NT2/D1 (cell line): ENCODE results near the gene ARHGAP28.

Experiments
- DNase-seq: peaks from one replicate; pipeline ENCODE4 v3.0.0-alpha.2; 2011; ENCODE audit warnings: low read depth, low spot score
- H3K27me3 ChIP-seq: 2 replicates; pipeline ENCODE4 v1.6.0; 2011; ENCODE audit warnings: mild to moderate bottlenecking; ENCODE audit not compliant: insufficient read length, insufficient read depth
- H3K36me3 ChIP-seq: 2 replicates; pipeline ENCODE4 v1.6.1; 2011; ENCODE audit warnings: mild to moderate bottlenecking, low read length, mixed read lengths; ENCODE audit not compliant: insufficient read depth, insufficient read length
- H3K4me1 ChIP-seq: 2 replicates; pipeline ENCODE4 v1.5.1; 2011; ENCODE audit not compliant: insufficient read depth, insufficient read length
- H3K4me3 ChIP-seq: 2 replicates; pipeline ENCODE4 v1.5.1; 2011; ENCODE audit warnings: low read depth; ENCODE audit not compliant: insufficient read length
- H3K9ac ChIP-seq: 2 replicates; pipeline ENCODE4 v1.6.0; 2011; ENCODE audit warnings: low read depth; ENCODE audit not compliant: insufficient read length
- H3K9me3 ChIP-seq: 2 replicates; pipeline ENCODE4 v1.5.1; 2011; ENCODE audit warnings: mild to moderate bottlenecking, low read length; ENCODE audit not compliant: insufficient read depth
- SUZ12 ChIP-seq: IDR thresholded peaks from 2 replicates; pipeline ENCODE4 v1.6.1; 2011; ENCODE audit not compliant: insufficient read length, insufficient read depth; ENCODE audit errors: extremely low read depth
- YY1 ChIP-seq: IDR thresholded peaks from 2 replicates; pipeline ENCODE4 v1.6.1; 2011; ENCODE audit not compliant: insufficient read length, insufficient read depth
- ZNF274 ChIP-seq: IDR thresholded peaks from 2 replicates; pipeline ENCODE4 v1.6.1; 2011; ENCODE audit warnings: mild to moderate bottlenecking, low read depth, low read length

The ARHGAP28 gene

GRCh38 chr18:6873040-6873751 is 143.7 kb downstream of the ARHGAP28 start:
- no peak overlapping the region for H3K4me3 ChIP-seq
- no peaks in the 10 kb centered on the region for H3K27me3 ChIP-seq
- no peaks in the 10 kb centered on the region for H3K4me1 ChIP-seq
- no peaks in the 10 kb centered on the region for H3K9me3 ChIP-seq
- TF ChIP-seq YY1 (no peak), ZNF274 (no peak), SUZ12 (no peak)
- no peaks in the 10 kb centered on the region for H3K36me3 ChIP-seq
- no peak overlapping the region for H3K9ac ChIP-seq
- no peak for DNase-seq

- H3K4me3 ChIP-seq, result no peak overlapping the region
- no peak for DNase-seq
- H3K9me3 ChIP-seq, result no peaks in the 10 kb centered on the region
Measured at GRCh38 chr18:6874315-6874714, 144.8 kb downstream of the ARHGAP28 start.

GRCh38 chr18:6875749-6876148 is 146.2 kb downstream of the ARHGAP28 start:
- TF ChIP-seq YY1, result no peak
- no peak for TF ChIP-seq SUZ12
- TF ChIP-seq ZNF274, result no peak
- no peak for DNase-seq
- H3K27me3 ChIP-seq, result no peaks in the 10 kb centered on the region
- no peaks in the 10 kb centered on the region for H3K36me3 ChIP-seq
- H3K4me1 ChIP-seq, result peaks cover 6% of the 10 kb centered on the region
- H3K9me3 ChIP-seq, result no peaks in the 10 kb centered on the region
- no peak overlapping the region for H3K9ac ChIP-seq
- H3K4me3 ChIP-seq, result no peak overlapping the region

More at GRCh38 chr18:6874315-6874714, 144.8 kb downstream of the ARHGAP28 start:
- no peak for TF ChIP-seq SUZ12
- TF ChIP-seq YY1, result no peak
- TF ChIP-seq ZNF274, result no peak
- Histone ChIP-seq H3K36me3 (no peaks in the 10 kb centered on the region), H3K4me1 (peaks cover under 1% of the 10 kb centered on the region), H3K9ac (no peak overlapping the region), H3K27me3 (no peaks in the 10 kb centered on the region)

GRCh38 chr18:6876641-6877041 is 147.1 kb downstream of the ARHGAP28 start:
- H3K9ac ChIP-seq, result no peak overlapping the region
- no peaks in the 10 kb centered on the region for H3K36me3 ChIP-seq
- H3K4me1 ChIP-seq, result peaks cover 6% of the 10 kb centered on the region
- TF ChIP-seq SUZ12, result no peak
- no peak for TF ChIP-seq YY1
- no peak for TF ChIP-seq ZNF274
- H3K27me3 ChIP-seq, result no peaks in the 10 kb centered on the region
- DNase-seq, result no peak
- no peak overlapping the region for H3K4me3 ChIP-seq
- no peaks in the 10 kb centered on the region for H3K9me3 ChIP-seq

GRCh38 chr18:6877288-6877687 is 147.8 kb downstream of the ARHGAP28 start:
- Histone ChIP-seq H3K27me3 (no peaks in the 10 kb centered on the region), H3K9me3 (no peaks in the 10 kb centered on the region), H3K36me3 (no peaks in the 10 kb centered on the region), H3K9ac (no peak overlapping the region), H3K4me1 (peaks cover 6% of the 10 kb centered on the region), H3K4me3 (no peak overlapping the region)
- TF ChIP-seq YY1 (no peak), ZNF274 (no peak), SUZ12 (no peak)
- no peak for DNase-seq

- no peaks in the 10 kb centered on the region for H3K9me3 ChIP-seq
- peaks cover 6% of the 10 kb centered on the region for H3K4me1 ChIP-seq
- DNase-seq, result no peak
- no peak overlapping the region for H3K9ac ChIP-seq
- no peaks in the 10 kb centered on the region for H3K27me3 ChIP-seq
- TF ChIP-seq SUZ12, result no peak
- no peak for TF ChIP-seq YY1
- no peak for TF ChIP-seq ZNF274
- no peaks in the 10 kb centered on the region for H3K36me3 ChIP-seq
- no peak overlapping the region for H3K4me3 ChIP-seq
Measured at GRCh38 chr18:6878556-6879297, 149.2 kb downstream of the ARHGAP28 start.

GRCh38 chr18:6879508-6880195 is 150.1 kb downstream of the ARHGAP28 start:
- H3K4me3 ChIP-seq, result no peak overlapping the region
- peak; percentile 11 for DNase-seq
- H3K4me1 ChIP-seq, result peaks cover 6% of the 10 kb centered on the region
- TF ChIP-seq YY1 (no peak), ZNF274 (no peak), SUZ12 (no peak)
- no peaks in the 10 kb centered on the region for H3K36me3 ChIP-seq
- H3K9ac ChIP-seq, result no peak overlapping the region
- no peaks in the 10 kb centered on the region for H3K27me3 ChIP-seq
- H3K9me3 ChIP-seq, result no peaks in the 10 kb centered on the region
